BJ (cell line): Measurements from ENCODE around the gene TTPAL. TPM values are rescaled to one million over a fixed set of nuclear protein-coding genes. Genes with fewer than 3 reads are reported as not detected.

Experiments
- CTCF ChIA-PET: fragments of 350-600 bp; formaldehyde crosslinking; extraction: SDS; loops from one replicate; lab custom pipeline; 2021; ENCODE audit warnings: antibody characterized with exemption, inconsistent platforms; lab: Yijun Ruan, JAX
- POLR2A ChIA-PET: fragments of 300-600 bp; sonication (Branson Sonifier 250); formaldehyde crosslinking; extraction: SDS; loops from one replicate; lab custom pipeline; 2021; ENCODE audit warnings: antibody characterized with exemption; lab: Charles Lee
- DNase-seq: peaks from one replicate; pipeline ENCODE4 v3.0.0-alpha.2; 2011; ENCODE audit warnings: low read depth
- H3K27me3 ChIP-seq: 2 replicates; pipeline ENCODE4 v1.6.0; 2011; ENCODE audit warnings: low read length; ENCODE audit not compliant: control insufficient read depth, insufficient read depth
- H3K36me3 ChIP-seq: 2 replicates; pipeline ENCODE4 v1.5.1; 2011; ENCODE audit warnings: low read length; ENCODE audit not compliant: control insufficient read depth, insufficient read depth
- H3K4me3 ChIP-seq: 2 replicates; pipeline ENCODE4 v1.5.1; 2011; ENCODE audit warnings: low read depth, mild to moderate bottlenecking, control low read depth, low read length
- CTCF ChIP-seq: IDR thresholded peaks from 2 replicates; pipeline ENCODE4 v1.5.1; 2011; ENCODE audit warnings: low read depth, mild to moderate bottlenecking, control low read depth, inconsistent platforms, low read length, moderate library complexity; ENCODE audit not compliant: insufficient read depth
- polyA plus RNA-seq: library from polyadenylated mRNA; depleted of rRNA; stranded (reverse); fragments of >200 nt; gene quantifications from 2 replicates; pipeline ENCODE4 v1.2.3, GENCODE V29; 2011; rRNA removed
- small RNA-seq: library from RNA; depleted of rRNA; stranded (forward); fragments of <200 nt; gene quantifications from one replicate; pipeline ENCODE3, GENCODE V24; 2012; ENCODE audit warnings: low replicate concordance, low read depth; ENCODE audit not compliant: insufficient read length

The TTPAL gene
- polyA plus RNA-seq, 1 experiment = 13.8 TPM

- TF ChIP-seq CTCF = no peak
- POLR2A ChIA-PET = no interaction called here
- Histone ChIP-seq H3K36me3 (no peaks in the 10 kb centered on the region), H3K4me3 (no peak overlapping the region), H3K27me3 (no peaks in the 10 kb centered on the region)
- CTCF ChIA-PET = interaction anchor here (1.2 to 2.0 kb wide), 2 partner anchors 11 to 61 kb away, joined by 3 to 5 read pairs; no protein-coding TSS in a partner anchor
- DNase-seq = no peak
Observed at GRCh38 chr20:44541992-44542391, 66.3 kb downstream of the TTPAL start.

- CTCF ChIA-PET = interaction anchor here (1.2 to 2.0 kb wide), 3 partner anchors 10 to 67 kb away, joined by 3 to 5 read pairs (median 4); no protein-coding TSS in a partner anchor
Observed at GRCh38 chr20:44542890-44543289, 67.2 kb downstream of the TTPAL start.

GRCh38 chr20:44543358-44543757 is 67.7 kb downstream of the TTPAL start:
- TF ChIP-seq CTCF = no peak
- Histone ChIP-seq H3K27me3 (no peaks in the 10 kb centered on the region), H3K36me3 (no peaks in the 10 kb centered on the region), H3K4me3 (no peak overlapping the region)
- no peak for DNase-seq
- POLR2A ChIA-PET = no interaction called here
- CTCF ChIA-PET = interaction anchor here (1.2 kb wide), 2 partner anchors 60 to 67 kb away, joined by 3 to 4 read pairs; no protein-coding TSS in a partner anchor

More at GRCh38 chr20:44542890-44543289, 67.2 kb downstream of the TTPAL start:
- POLR2A ChIA-PET = no interaction called here
- Histone ChIP-seq H3K27me3 (no peaks in the 10 kb centered on the region), H3K4me3 (no peak overlapping the region), H3K36me3 (no peaks in the 10 kb centered on the region)
- TF ChIP-seq CTCF = no peak
- DNase-seq = no peak

Small RNA genes lying within 50 kb of the gene (small RNA-seq; reads per million reads assigned to genes)
- not detected for gene RPL37AP1

Other genes with a start within 250 kb of the TTPAL start
- gene GDAP1L1, start 228.6 kb upstream of the TTPAL start, polyA plus RNA-seq = not detected in 2 replicates
- 3.8 and 6.7 TPM in 2 replicates for gene FITM2, start 164.7 kb upstream of the TTPAL start, polyA plus RNA-seq
- not detected in 2 replicates for gene R3HDML, start 138.8 kb upstream of the TTPAL start, polyA plus RNA-seq
- gene HNF4A, start 120.2 kb upstream of the TTPAL start, polyA plus RNA-seq = 0.04 TPM in 1 of 2 replicates, not detected in the other
- 284 and 333 TPM in 2 replicates for gene SERINC3, start 46.2 kb downstream of the TTPAL start, polyA plus RNA-seq
- 130 and 186 TPM in 2 replicates for gene PKIG, start 106.7 kb downstream of the TTPAL start, polyA plus RNA-seq
- 18.7 and 24.7 TPM in 2 replicates for gene ADA, start 175.8 kb downstream of the TTPAL start, polyA plus RNA-seq
- gene CCN5, start 239.5 kb downstream of the TTPAL start, polyA plus RNA-seq = 0.91 and 2.0 TPM in 2 replicates